HEK293 (cell line): Measurements from ENCODE around the gene USHBP1.
A peak's percentile ranks its signal among the peaks of the same experiment; 100 is the strongest.

ENCODE experiments used
- CTCF ChIA-PET: fragments of 350-600 bp; formaldehyde crosslinking; extraction: SDS; loops from one replicate; lab custom pipeline; 2021; ENCODE audit warnings: antibody characterized with exemption; lab: Yijun Ruan, JAX
- POLR2A ChIA-PET: fragments of 300-600 bp; formaldehyde crosslinking; extraction: SDS; loops from one replicate; lab custom pipeline; 2020; ENCODE audit warnings: antibody characterized with exemption, inconsistent platforms; lab: Yijun Ruan, JAX
- H3K27ac ChIP-seq: fragments of 200-500 bp; sonication (Bioruptor generic); 2 replicates; pipeline ENCODE4 v1.5.1; 2014; ENCODE audit warnings: low read depth, low read length, control low read depth, inconsistent platforms; ENCODE audit errors: extremely low read depth
- H3K36me3 ChIP-seq, 2 experiments: fragments of 200-500 bp in 1 of 2; sonication (Bioruptor generic) in 1 of 2; 1 replicate in 1 of 2; 2 replicates in 1 of 2; pipeline ENCODE4 v1.5.1; 2014 to 2017; ENCODE audit warnings: inconsistent platforms in 2 of 2, low read length in 2 of 2; ENCODE audit not compliant: control insufficient read depth in 2 of 2, insufficient read depth in 1 of 2
- H3K4me1 ChIP-seq: fragments of 200-500 bp; sonication (Bioruptor generic); 2 replicates; pipeline ENCODE4 v1.5.1; 2014; ENCODE audit warnings: mild to moderate bottlenecking, low read length, inconsistent platforms; ENCODE audit not compliant: control insufficient read depth, insufficient read depth
- H3K4me3 ChIP-seq: 2 replicates; pipeline ENCODE4 v1.5.1; 2011; ENCODE audit warnings: low read depth, mild to moderate bottlenecking, control low read depth, low read length, moderate library complexity
- H3K9me3 ChIP-seq: fragments of 200-500 bp; sonication (Bioruptor generic); 2 replicates; pipeline ENCODE4 v1.5.1; 2014; ENCODE audit warnings: low read depth, low read length, inconsistent platforms; ENCODE audit not compliant: control insufficient read depth, insufficient read depth
- KLF10 ChIP-seq: fragments of 450-650 bp; IDR thresholded peaks from 2 replicates; pipeline ENCODE4 v1.5.1; 2018; ENCODE audit warnings: missing biosample characterization, mild to moderate bottlenecking, missing genetic modification characterization
- MYNN ChIP-seq: fragments of 450-650 bp; formaldehyde crosslinking; IDR thresholded peaks from 2 replicates; pipeline ENCODE4 v1.5.1; 2016; ENCODE audit warnings: missing biosample characterization, missing genetic modification characterization, borderline replicate concordance
- YY1 ChIP-seq: fragments of 450-650 bp; formaldehyde crosslinking; IDR thresholded peaks from 2 replicates; pipeline ENCODE4 v1.5.1; 2018; ENCODE audit warnings: missing biosample characterization, missing genetic modification characterization
- YY2 ChIP-seq: fragments of 450-650 bp; formaldehyde crosslinking; IDR thresholded peaks from 2 replicates; pipeline ENCODE4 v1.5.1; 2016; ENCODE audit warnings: missing biosample characterization, missing genetic modification characterization
- ZNF140 ChIP-seq: fragments of 450-650 bp; formaldehyde crosslinking; IDR thresholded peaks from 2 replicates; pipeline ENCODE4 v1.5.1; 2016; ENCODE audit warnings: missing biosample characterization, missing genetic modification characterization
- ZNF169 ChIP-seq: fragments of 450-650 bp; formaldehyde crosslinking; IDR thresholded peaks from 2 replicates; pipeline ENCODE4 v1.5.1; 2016; ENCODE audit warnings: missing biosample characterization, missing genetic modification characterization
- ZNF175 ChIP-seq: fragments of 450-650 bp; formaldehyde crosslinking; IDR thresholded peaks from 2 replicates; pipeline ENCODE4 v1.5.1; 2016; ENCODE audit warnings: missing biosample characterization, missing genetic modification characterization
- ZNF311 ChIP-seq: fragments of 450-650 bp; formaldehyde crosslinking; IDR thresholded peaks from 2 replicates; pipeline ENCODE4 v1.5.1; 2017; ENCODE audit warnings: missing biosample characterization, missing genetic modification characterization, borderline replicate concordance
- ZNF335 ChIP-seq: fragments of 450-650 bp; formaldehyde crosslinking; conservative IDR thresholded peaks from 2 replicates; pipeline ENCODE4 v1.5.1; 2016; ENCODE audit warnings: missing biosample characterization, missing genetic modification characterization
- ZNF350 ChIP-seq: fragments of 450-650 bp; formaldehyde crosslinking; IDR thresholded peaks from 2 replicates; pipeline ENCODE4 v1.5.0; 2017; ENCODE audit warnings: missing biosample characterization, mild to moderate bottlenecking, missing genetic modification characterization
- ZNF37A ChIP-seq: fragments of 450-650 bp; IDR thresholded peaks from 2 replicates; pipeline ENCODE4 v1.5.1; 2018; ENCODE audit warnings: missing biosample characterization, missing genetic modification characterization
- ZNF426 ChIP-seq: fragments of 450-650 bp; formaldehyde crosslinking; IDR thresholded peaks from 2 replicates; pipeline ENCODE4 v1.5.1; 2017; ENCODE audit warnings: missing biosample characterization, missing genetic modification characterization, mild to moderate bottlenecking, inconsistent platforms, moderate library complexity
- ZNF677 ChIP-seq: fragments of 450-650 bp; IDR thresholded peaks from 2 replicates; pipeline ENCODE4 v1.5.0; 2018; ENCODE audit warnings: missing biosample characterization, mild to moderate bottlenecking, missing genetic modification characterization, moderate library complexity
- ZNF785 ChIP-seq: fragments of 450-650 bp; formaldehyde crosslinking; IDR thresholded peaks from 2 replicates; pipeline ENCODE4 v1.5.1; 2016; ENCODE audit warnings: missing biosample characterization, missing genetic modification characterization
- ZNF792 ChIP-seq: fragments of 450-650 bp; formaldehyde crosslinking; IDR thresholded peaks from 2 replicates; pipeline ENCODE4 v1.5.1; 2016; ENCODE audit warnings: missing biosample characterization, missing genetic modification characterization
- ZSCAN16 ChIP-seq: fragments of 450-650 bp; formaldehyde crosslinking; IDR thresholded peaks from 2 replicates; pipeline ENCODE4 v1.5.1; 2016; ENCODE audit warnings: missing biosample characterization, missing genetic modification characterization
- ZSCAN30 ChIP-seq: fragments of 450-650 bp; IDR thresholded peaks from 2 replicates; pipeline ENCODE4 v1.5.1; 2018; ENCODE audit warnings: missing biosample characterization, mild to moderate bottlenecking, missing genetic modification characterization, moderate library complexity
- TF ChIP-seq, protein P1 (sequence below): IDR thresholded peaks from 2 replicates; pipeline ENCODE4 v1.6.1; 2011; ENCODE audit warnings: mild to moderate bottlenecking, low read depth, low read length, borderline replicate concordance
- TF ChIP-seq, protein P2 (sequence below): fragments of 450-650 bp; formaldehyde crosslinking; IDR thresholded peaks from 2 replicates; pipeline ENCODE4 v1.5.1; 2016; ENCODE audit warnings: missing biosample characterization, missing genetic modification characterization
- TF ChIP-seq, protein P3 (sequence below): fragments of 450-650 bp; formaldehyde crosslinking; IDR thresholded peaks from 2 replicates; pipeline ENCODE4 v1.5.1; 2016; ENCODE audit warnings: missing biosample characterization, missing genetic modification characterization
- TF ChIP-seq, protein P4 (sequence below): fragments of 450-650 bp; formaldehyde crosslinking; conservative IDR thresholded peaks from 2 replicates; pipeline ENCODE4 v1.5.1; 2016; ENCODE audit warnings: low read depth, missing biosample characterization, missing genetic modification characterization
- TF ChIP-seq, protein P5 (sequence below): fragments of 450-650 bp; formaldehyde crosslinking; IDR thresholded peaks from 2 replicates; pipeline ENCODE4 v1.5.1; 2016; ENCODE audit warnings: missing biosample characterization, missing genetic modification characterization

Gene USHBP1

DNA sequence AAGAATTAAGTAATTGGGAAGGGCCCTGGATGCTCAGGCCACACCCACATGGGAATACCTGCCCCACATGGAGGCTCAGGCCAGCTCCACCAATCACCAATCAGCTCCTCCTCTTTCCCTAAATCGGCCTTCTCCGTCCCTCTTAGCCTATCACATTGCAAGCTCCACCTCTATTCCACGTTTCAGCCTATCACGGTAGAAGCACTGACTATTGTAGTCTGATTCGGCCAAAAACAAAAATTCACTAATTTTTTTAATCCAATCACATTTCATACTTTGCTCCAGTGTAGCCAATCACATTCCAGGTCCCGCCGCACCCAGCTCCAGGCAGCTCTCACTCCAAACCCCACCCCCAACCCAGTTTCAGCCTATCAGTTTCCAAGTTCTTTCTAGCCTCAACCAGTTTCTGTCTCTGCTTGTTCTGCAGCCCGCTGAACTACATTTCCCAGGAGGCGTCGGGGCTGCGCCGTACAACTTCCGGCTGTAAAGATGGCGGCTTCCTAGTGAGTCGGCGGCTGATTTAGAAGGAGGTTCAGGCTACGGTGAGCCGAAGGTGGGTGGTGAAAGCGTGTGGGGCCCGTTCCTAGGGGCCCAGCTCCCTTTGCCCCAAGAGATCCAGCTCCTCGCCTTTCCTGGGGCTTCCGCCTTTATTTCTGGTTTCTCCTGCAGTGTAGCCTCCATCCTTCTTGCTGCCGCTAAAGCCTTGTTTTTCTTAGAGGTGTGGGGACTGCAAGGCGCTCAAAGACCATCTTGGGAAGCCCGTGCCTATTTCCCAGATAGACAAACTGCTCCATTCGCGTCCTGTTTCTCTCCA is 2.6 kb upstream of the USHBP1 start, which contains the start of gene BABAM1 (continued):
- TF ChIP-seq ZNF350 (tag by site-specific recombination) (no peak), ZSCAN16 (no peak), ZNF169 (tag by site-specific recombination) (no peak), MYNN (tag by site-specific recombination) (no peak), YY2 (tag by site-specific recombination) (peak; percentile 91)
- TF ChIP-seq, protein P1, sequence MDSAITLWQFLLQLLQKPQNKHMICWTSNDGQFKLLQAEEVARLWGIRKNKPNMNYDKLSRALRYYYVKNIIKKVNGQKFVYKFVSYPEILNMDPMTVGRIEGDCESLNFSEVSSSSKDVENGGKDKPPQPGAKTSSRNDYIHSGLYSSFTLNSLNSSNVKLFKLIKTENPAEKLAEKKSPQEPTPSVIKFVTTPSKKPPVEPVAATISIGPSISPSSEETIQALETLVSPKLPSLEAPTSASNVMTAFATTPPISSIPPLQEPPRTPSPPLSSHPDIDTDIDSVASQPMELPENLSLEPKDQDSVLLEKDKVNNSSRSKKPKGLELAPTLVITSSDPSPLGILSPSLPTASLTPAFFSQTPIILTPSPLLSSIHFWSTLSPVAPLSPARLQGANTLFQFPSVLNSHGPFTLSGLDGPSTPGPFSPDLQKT, result no peak

DNA sequence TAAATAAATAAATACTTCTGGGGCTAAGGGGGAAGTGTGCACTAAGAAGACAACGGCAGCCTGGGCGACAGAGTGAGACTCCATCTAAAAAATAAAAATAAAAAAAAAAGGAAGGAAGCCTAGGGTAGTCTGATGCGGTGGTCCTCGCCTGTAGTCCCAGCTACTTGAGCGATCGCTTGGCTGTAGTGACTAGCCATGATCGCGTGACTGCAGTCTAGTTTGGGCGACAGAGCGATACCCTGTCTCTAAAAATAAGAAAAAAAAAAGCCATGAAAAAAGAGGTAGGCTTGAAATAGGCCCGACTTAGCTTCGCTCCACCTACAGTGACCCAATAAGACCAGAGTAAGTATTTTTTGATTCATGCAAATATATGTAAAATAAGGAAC is 2.0 kb upstream of the USHBP1 start:
- Histone ChIP-seq H3K27ac (no peak overlapping the region), H3K4me1 (no peaks in the 10 kb centered on the region), H3K36me3 (peaks cover 8 to 18% of the 10 kb centered on the region in 2 experiments; a peak in 2 of 3 replicates), H3K9me3 (no peaks in the 10 kb centered on the region), H3K4me3 (no peak overlapping the region)
- TF ChIP-seq ZSCAN16 (no peak), MYNN (tag by site-specific recombination) (no peak), ZNF335 (tag by site-specific recombination) (peak; percentile 61), ZSCAN30 (no peak)
- TF ChIP-seq, protein P2, sequence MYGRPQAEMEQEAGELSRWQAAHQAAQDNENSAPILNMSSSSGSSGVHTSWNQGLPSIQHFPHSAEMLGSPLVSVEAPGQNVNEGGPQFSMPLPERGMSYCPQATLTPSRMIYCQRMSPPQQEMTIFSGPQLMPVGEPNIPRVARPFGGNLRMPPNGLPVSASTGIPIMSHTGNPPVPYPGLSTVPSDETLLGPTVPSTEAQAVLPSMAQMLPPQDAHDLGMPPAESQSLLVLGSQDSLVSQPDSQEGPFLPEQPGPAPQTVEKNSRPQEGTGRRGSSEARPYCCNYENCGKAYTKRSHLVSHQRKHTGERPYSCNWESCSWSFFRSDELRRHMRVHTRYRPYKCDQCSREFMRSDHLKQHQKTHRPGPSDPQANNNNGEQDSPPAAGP, result no peak
- ChIA-PET POLR2A (interaction anchor here (0.6 to 2.5 kb wide), 22 partner anchors 9 to 681 kb away, joined by 3 to 23 read pairs (median 4); partner anchors contain the start of genes ABHD8, ANKLE1, CCDC124 and DDA1), CTCF (interaction anchor here (0.6 to 5.5 kb wide), 6 partner anchors 8 to 290 kb away, joined by 3 to 37 read pairs (median 6); partner anchors contain the start of genes ANKLE1, HAUS8 and MYO9B)

DNA sequence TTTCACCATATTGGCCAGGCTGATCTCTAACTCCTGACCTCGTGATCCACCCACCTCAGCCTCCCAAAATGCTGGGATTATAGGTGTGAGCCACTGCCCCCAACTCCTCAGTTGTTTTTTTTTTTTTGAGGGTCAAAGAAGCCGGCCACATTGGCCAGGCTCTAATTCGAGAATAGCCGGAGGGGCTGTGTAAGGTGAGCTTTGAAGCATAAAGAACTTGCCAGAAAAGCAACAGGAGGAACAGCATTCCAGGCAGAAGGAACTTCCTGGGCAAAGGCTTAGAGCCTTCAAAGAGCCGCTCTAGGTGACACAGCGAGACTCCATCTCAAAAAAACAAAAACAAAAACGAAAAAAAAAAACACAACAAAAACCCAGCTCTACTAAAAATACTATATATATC is 1.5 kb upstream of the USHBP1 start:
- CTCF ChIA-PET, result interaction anchor here (1.1 to 5.5 kb wide), 4 partner anchors 7 to 31 kb away, joined by 3 to 37 read pairs (median 6); partner anchors contain the start of gene ANKLE1
- no peak overlapping the region for H3K4me3 ChIP-seq
- peaks cover 6 to 12% of the 10 kb centered on the region in 2 experiments; a peak in 2 of 3 replicates for H3K36me3 ChIP-seq
- no peak overlapping the region for H3K27ac ChIP-seq
- no peaks in the 10 kb centered on the region for H3K4me1 ChIP-seq
- POLR2A ChIA-PET, result interaction anchor here (0.6 to 2.5 kb wide), 5 partner anchors 29 to 725 kb away, joined by 3 to 16 read pairs (median 5); partner anchors contain the start of genes MRPL34 and OCEL1
- no peaks in the 10 kb centered on the region for H3K9me3 ChIP-seq
- TF ChIP-seq ZNF37A (tag by site-specific recombination) (no peak), ZNF785 (tag by site-specific recombination) (no peak), ZSCAN30 (no peak), KLF10 (no peak), YY1 (tag by site-specific recombination) (no peak), ZNF792 (tag by site-specific recombination) (no peak), ZSCAN16 (no peak), ZNF140 (tag by site-specific recombination) (no peak), ZNF311 (tag by site-specific recombination) (no peak), ZNF426 (no peak), ZNF677 (tag by site-specific recombination) (no peak), ZNF175 (tag by site-specific recombination) (no peak)
- TF ChIP-seq, protein P3, sequence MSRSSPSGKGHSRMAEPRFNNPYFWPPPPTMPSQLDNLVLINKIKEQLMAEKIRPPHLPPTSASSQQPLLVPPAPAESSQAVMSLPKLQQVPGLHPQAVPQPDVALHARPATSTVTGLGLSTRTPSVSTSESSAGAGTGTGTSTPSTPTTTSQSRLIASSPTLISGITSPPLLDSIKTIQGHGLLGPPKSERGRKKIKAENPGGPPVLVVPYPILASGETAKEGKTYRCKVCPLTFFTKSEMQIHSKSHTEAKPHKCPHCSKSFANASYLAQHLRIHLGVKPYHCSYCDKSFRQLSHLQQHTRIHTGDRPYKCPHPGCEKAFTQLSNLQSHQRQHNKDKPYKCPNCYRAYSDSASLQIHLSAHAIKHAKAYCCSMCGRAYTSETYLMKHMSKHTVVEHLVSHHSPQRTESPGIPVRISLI (tag by site-specific recombination), result no peak
- TF ChIP-seq, protein P4, sequence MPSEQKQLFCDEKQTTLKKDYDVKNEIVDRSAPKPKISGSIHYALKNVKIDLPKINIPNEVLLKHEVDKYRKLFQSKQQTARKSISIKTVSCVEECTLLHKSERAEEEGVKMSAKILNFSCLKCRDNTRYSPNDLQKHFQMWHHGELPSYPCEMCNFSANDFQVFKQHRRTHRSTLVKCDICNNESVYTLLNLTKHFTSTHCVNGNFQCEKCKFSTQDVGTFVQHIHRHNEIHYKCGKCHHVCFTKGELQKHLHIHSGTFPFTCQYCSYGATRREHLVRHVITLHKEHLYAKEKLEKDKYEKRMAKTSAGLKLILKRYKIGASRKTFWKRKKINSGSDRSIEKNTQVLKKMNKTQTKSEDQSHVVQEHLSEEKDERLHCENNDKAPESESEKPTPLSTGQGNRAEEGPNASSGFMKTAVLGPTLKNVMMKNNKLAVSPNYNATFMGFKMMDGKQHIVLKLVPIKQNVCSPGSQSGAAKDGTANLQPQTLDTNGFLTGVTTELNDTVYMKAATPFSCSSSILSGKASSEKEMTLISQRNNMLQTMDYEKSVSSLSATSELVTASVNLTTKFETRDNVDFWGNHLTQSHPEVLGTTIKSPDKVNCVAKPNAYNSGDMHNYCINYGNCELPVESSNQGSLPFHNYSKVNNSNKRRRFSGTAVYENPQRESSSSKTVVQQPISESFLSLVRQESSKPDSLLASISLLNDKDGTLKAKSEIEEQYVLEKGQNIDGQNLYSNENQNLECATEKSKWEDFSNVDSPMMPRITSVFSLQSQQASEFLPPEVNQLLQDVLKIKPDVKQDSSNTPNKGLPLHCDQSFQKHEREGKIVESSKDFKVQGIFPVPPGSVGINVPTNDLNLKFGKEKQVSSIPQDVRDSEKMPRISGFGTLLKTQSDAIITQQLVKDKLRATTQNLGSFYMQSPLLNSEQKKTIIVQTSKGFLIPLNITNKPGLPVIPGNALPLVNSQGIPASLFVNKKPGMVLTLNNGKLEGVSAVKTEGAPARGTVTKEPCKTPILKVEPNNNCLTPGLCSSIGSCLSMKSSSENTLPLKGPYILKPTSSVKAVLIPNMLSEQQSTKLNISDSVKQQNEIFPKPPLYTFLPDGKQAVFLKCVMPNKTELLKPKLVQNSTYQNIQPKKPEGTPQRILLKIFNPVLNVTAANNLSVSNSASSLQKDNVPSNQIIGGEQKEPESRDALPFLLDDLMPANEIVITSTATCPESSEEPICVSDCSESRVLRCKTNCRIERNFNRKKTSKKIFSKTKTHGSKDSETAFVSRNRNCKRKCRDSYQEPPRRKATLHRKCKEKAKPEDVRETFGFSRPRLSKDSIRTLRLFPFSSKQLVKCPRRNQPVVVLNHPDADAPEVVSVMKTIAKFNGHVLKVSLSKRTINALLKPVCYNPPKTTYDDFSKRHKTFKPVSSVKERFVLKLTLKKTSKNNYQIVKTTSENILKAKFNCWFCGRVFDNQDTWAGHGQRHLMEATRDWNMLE (tag by site-specific recombination), result no peak
- TF ChIP-seq, protein P5, sequence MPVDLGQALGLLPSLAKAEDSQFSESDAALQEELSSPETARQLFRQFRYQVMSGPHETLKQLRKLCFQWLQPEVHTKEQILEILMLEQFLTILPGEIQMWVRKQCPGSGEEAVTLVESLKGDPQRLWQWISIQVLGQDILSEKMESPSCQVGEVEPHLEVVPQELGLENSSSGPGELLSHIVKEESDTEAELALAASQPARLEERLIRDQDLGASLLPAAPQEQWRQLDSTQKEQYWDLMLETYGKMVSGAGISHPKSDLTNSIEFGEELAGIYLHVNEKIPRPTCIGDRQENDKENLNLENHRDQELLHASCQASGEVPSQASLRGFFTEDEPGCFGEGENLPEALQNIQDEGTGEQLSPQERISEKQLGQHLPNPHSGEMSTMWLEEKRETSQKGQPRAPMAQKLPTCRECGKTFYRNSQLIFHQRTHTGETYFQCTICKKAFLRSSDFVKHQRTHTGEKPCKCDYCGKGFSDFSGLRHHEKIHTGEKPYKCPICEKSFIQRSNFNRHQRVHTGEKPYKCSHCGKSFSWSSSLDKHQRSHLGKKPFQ, result no peak
